Measurements from ENCODE around the gene GALR3.
A peak's percentile ranks its signal among the peaks of the same experiment; 100 is the strongest.

GALR3 gene

DNA sequence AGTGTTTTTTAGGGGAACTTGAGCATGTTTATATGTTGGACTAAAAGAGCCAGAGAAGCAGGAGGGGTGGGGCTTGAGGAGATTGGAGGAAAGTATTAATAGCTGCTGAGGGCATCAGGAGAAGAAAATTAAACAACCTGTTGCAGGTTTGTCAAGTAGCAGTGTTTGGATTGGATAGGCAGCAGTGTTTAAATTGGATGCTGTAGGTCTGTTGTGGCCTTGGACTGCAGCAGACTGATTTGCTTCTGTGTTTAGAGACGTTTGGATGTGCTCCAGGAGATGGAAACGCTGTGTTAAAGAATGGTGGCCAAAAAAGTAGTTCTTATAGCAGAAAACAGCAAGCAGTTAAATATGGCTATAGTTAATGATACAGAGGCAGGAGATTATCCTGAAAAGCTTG lies 31.8 kb downstream of the GALR3 start:
- DNase-seq: no peak
- intact Hi-C loops (cut with DNase I): no loop called here

DNA sequence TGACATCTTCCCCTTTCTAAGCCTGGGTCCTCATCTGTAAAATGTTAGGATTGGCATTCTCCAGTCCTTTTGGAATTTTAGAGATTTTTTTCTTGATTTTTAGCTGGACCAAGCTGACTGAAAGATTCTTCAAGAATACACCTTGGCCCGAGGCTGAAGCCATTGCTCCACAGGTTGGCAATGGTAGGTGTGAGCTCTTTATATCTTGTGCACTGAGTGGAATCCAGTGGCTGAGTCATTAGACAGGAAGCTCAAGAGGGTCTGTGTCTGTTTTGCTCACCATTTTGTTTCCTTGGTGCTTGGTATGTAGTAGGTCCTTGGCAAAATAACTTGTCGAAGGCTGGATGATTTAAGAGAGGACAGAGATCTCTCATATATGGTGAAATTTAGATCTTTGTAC lies 32.3 kb downstream of the GALR3 start:
- DNase-seq: no peak
- intact Hi-C loops (cut with DNase I): no loop called here

DNA sequence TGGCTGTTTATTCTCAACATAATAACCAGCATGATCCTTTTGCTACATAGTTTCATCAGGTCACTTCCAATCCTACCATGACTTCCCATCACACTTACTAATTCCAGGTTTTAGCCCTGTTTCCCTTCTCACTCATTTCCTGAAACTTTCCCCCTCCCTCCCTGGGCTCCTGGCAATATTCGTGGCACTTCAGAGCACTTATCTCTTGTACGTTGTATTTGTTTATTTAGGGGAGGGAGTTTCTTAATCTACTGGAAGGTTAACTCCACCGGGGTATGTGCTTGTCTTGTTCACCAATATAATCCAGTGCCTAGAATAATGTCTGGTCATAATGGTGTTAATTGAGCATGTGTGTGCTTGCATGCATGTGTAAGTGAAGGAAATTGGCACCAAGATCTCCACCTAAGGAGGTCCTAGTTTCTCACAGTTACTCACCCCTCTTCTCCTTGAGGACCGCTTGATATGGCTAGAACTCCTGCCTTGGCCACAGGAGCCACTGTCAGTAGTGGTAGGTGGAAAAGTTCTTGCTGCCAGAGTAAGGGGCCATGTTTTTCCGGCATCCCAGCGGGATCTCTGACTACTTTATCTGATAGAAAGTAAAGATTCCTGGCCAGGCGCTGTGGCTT lies 37.7 kb downstream of the GALR3 start:
- intact Hi-C loops (cut with DNase I): no loop called here
- DNase-seq: no peak

DNA sequence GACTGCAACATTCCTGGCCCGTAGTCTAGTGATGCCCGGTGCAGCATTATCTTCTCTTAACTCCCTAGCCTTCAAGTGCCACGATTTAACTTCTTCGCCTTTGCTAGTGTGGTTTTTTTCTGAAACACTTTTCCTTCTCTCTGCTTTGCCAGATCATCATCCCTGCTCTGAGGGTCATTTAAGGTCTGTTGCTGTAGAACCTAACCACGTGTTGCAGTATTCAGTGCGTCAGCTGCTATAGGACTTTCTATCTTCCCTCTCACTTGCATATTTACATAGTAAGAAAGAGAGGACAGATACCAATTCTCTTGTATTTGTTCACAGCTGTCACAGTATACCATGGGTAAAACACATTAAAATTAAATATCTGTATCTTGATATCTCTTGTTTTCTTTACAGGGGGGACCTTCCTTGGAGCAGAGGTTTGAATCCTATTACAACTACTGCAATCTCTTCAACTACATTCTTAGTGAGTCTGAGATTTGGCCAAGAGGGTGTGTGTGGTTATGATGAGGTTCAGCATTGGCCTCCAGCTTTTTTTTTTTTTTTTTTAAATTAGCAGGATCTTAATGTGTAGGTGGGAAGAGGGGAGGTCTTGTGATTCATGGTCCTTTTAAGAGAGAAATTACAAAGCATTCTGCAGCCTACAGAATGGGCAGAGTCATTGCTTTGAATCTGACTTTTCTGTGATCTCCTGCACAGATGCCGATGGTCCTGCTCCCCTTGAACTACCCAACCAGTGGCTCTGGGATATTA lies 39.6 kb downstream of the GALR3 start:
- no peak for DNase-seq
- intact Hi-C loops (cut with DNase I): loop anchor here (1.0 kb wide), 2 partner anchors 18 to 45 kb away; partner anchors contain the start of gene ANKRD54

DNA sequence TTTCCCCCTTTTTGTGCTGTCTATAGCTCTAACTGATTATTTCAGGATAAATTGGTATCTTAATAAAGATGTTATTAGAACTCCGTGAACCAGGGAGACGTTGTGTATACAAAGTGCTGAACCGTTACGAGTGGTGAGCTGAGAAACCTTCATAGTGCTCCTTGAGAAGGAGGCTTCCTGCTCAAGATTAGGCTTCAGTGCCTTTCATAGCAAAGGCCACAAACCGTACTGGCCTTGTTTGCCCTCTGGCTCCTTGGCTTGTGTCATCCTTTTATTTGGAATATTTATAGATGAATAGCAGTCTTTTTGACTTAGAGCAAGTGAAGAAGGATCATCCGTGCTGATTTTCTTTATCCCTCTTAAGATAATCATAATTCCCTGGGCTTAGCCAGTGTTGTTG lies 42.3 kb downstream of the GALR3 start:
- intact Hi-C loops (cut with DNase I): no loop called here

DNA sequence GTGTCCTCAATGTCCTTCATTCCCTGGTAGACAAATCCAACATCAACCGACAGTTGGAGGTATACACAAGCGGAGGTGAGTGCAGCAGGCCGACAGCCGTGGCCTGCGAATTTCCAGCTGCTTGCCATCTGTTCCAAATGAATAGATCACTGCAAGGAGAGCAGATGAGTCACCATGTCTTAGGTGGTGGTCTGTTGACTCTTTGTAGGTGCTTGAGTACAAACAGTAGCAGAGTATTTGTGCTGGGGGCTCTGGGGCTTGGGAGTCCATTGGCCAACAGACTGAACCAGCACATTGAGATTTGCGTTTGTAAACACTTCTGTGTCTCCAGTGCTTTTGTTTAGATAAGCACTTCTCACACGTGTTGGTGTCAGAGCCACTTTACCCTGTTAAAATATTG lies 47.1 kb downstream of the GALR3 start:
- peak in 1 of 10 donors; percentile 25 for DNase-seq
- intact Hi-C loops (cut with DNase I): no loop called here

More for the DNA sequence above, 42.3 kb downstream of the GALR3 start:
- no peak for DNase-seq
